Gastrocnemius medialis (tissue), 4 donors: Measurements from ENCODE around the gene PAIP2. TPM values are rescaled to one million over a fixed set of nuclear protein-coding genes. Genes with fewer than 3 reads are reported as not detected.

ENCODE experiments used
- ATAC-seq, 2 donors: fragments of 150-250 bp; one replicate each; pipeline ENCODE4 v1.9.1; 2016
- DNase-seq, 2 donors: peaks; one replicate each; pipeline ENCODE4 v3.0.0-alpha.2; 2019
- H3K27ac ChIP-seq, 4 donors: fragments of 200-600 bp; sonication (generic); 1 replicate in 1 of 4; 2 replicates in 3 of 4; pipeline ENCODE4 v1.5.1; 2016 to 2018; ENCODE audit warnings: mild to moderate bottlenecking in 2 of 4, moderate library complexity in 1 of 4
- H3K27me3 ChIP-seq, 3 donors: fragments of 200-600 bp; sonication (generic) in 2 of 3; 1 replicate in 1 of 3; 2 replicates in 2 of 3; pipeline versions ENCODE4 v1.5.1 to v1.6.0; 2016 to 2019; ENCODE audit warnings: mild to moderate bottlenecking in 1 of 3, moderate library complexity in 1 of 3
- H3K36me3 ChIP-seq, 2 donors: fragments of 200-600 bp; sonication (generic) in 1 of 2; one replicate each; pipeline ENCODE4 v1.5.1; 2017 to 2018
- H3K4me1 ChIP-seq, 2 donors: fragments of 200-600 bp; sonication (generic) in 1 of 2; one replicate each; pipeline ENCODE4 v1.5.1; 2016 to 2017; ENCODE audit warnings: mild to moderate bottlenecking in 2 of 2
- H3K4me3 ChIP-seq, 4 donors: fragments of 200-600 bp; sonication (generic) in 3 of 4; 1 replicate in 1 of 4; 2 replicates in 3 of 4; pipeline ENCODE4 v1.5.1; 2016 to 2019; ENCODE audit warnings: mild to moderate bottlenecking in 2 of 4
- H3K9me3 ChIP-seq, 3 donors: fragments of 200-600 bp; sonication (generic) in 2 of 3; 1 replicate in 1 of 3; 2 replicates in 2 of 3; pipeline ENCODE4 v1.5.1; 2016 to 2019
- CTCF ChIP-seq, 5 experiments: fragments of 450-650 bp in 3 of 5; fragments of 200-600 bp in 2 of 5; sonication (generic) in 2 of 5; IDR thresholded peaks in 4 of 5; conservative IDR thresholded peaks in 1 of 5; 1 replicate in 4 of 5; 2 replicates in 1 of 5; pipeline ENCODE4 v1.5.1; 2016 to 2019; ENCODE audit warnings: antibody characterized with exemption in 5 of 5, mild to moderate bottlenecking in 3 of 5, moderate library complexity in 3 of 5
- POLR2A ChIP-seq, 2 donors: fragments of 450-650 bp; IDR thresholded peaks; one replicate each; pipeline ENCODE4 v1.6.1; 2017; ENCODE audit warnings: antibody characterized with exemption in 2 of 2, mild to moderate bottlenecking in 2 of 2, moderate library complexity in 2 of 2
- in situ Hi-C, 4 donors: fragments of 200-750 bp; cut with MboI; loops; one replicate each; pipeline versions ENCODE4 v1.15.0 to v1.8.0; 2017; ENCODE audit warnings: low sequenced_read_pairs in 4 of 4
- intact Hi-C: fragments of 100-400 bp; cut with DNase I; formaldehyde crosslinking; loops from one replicate; pipeline ENCODE4 v1.15.1; 2023; ENCODE audit warnings: low total_unique reads
- total RNA-seq, 4 donors: library from RNA; depleted of rRNA; stranded (reverse); fragments of >200 nt; gene quantifications; one replicate each; pipeline versions ENCODE4 v1.1.0 to v1.2.3, GENCODE V29; 2016

The PAIP2 gene
- total RNA-seq, 4 donors from 2014 or later: 111 to 148 (median 126) TPM

GRCh38 chr5:139371482-139372435 is 30.1 kb downstream of the PAIP2 start:
- H3K4me3 ChIP-seq: no peak overlapping the region
- peak overlapping the region; percentile 80 to 87 (median 86) for H3K27ac ChIP-seq
- ATAC-seq: no peak
- H3K9me3 ChIP-seq: no peaks in the 10 kb centered on the region
- TF ChIP-seq CTCF (IDR thresholded peaks at IDR 0.05 in 4 of 5, conservative IDR thresholded peaks at IDR 0.05 in 1 of 5): no peak
- no peak for TF ChIP-seq POLR2A (IDR thresholded peaks at IDR 0.05)
- peaks cover 0 to 28% of the 10 kb centered on the region in 2 donors for H3K36me3 ChIP-seq
- H3K27me3 ChIP-seq: no peaks in the 10 kb centered on the region
- no peak for DNase-seq
- in situ Hi-C loops (no loop called here), intact Hi-C loops (loop anchor here (2.0 kb wide), 1 partner anchor 29 kb away; no protein-coding TSS in a partner anchor)
- H3K4me1 ChIP-seq: peaks cover 26 to 39% of the 10 kb centered on the region in 2 donors

- in situ Hi-C loops: no loop called here
- peaks cover 0 to 19% of the 10 kb centered on the region in 2 donors for H3K36me3 ChIP-seq
- ATAC-seq (no peak), DNase-seq (no peak)
- no peaks in the 10 kb centered on the region for H3K27me3 ChIP-seq
- TF ChIP-seq POLR2A (IDR thresholded peaks at IDR 0.05) (no peak), CTCF (IDR thresholded peaks at IDR 0.05 in 4 of 5, conservative IDR thresholded peaks at IDR 0.05 in 1 of 5) (no peak)
- no peaks in the 10 kb centered on the region for H3K9me3 ChIP-seq
- intact Hi-C loops: loop anchor here (1.0 kb wide), 1 partner anchor 15 kb away; no protein-coding TSS in a partner anchor
- H3K4me1 ChIP-seq: peaks cover 14 to 25% of the 10 kb centered on the region in 2 donors
- H3K27ac ChIP-seq: peak overlapping the region in 3 of 4 donors; percentile 80 to 87 (median 86)
- H3K4me3 ChIP-seq: no peak overlapping the region
Measured at GRCh38 chr5:139374909-139375308, 33.3 kb downstream of the PAIP2 start.

GRCh38 chr5:139376364-139376763 is 34.7 kb downstream of the PAIP2 start:
- TF ChIP-seq POLR2A (IDR thresholded peaks at IDR 0.05) (no peak), CTCF (IDR thresholded peaks at IDR 0.05 in 4 of 5, conservative IDR thresholded peaks at IDR 0.05 in 1 of 5) (no peak)
- Histone ChIP-seq H3K36me3 (peaks cover 0 to 10% of the 10 kb centered on the region in 2 donors), H3K4me1 (peaks cover 14 to 25% of the 10 kb centered on the region in 2 donors), H3K27ac (no peak overlapping the region), H3K4me3 (no peak overlapping the region), H3K9me3 (no peaks in the 10 kb centered on the region), H3K27me3 (no peaks in the 10 kb centered on the region)
- intact Hi-C loops (no loop called here), in situ Hi-C loops (no loop called here)
- no peak for ATAC-seq
- no peak for DNase-seq

- Histone ChIP-seq H3K27ac (no peak overlapping the region), H3K4me1 (peaks cover 14 to 22% of the 10 kb centered on the region in 2 donors), H3K4me3 (no peak overlapping the region), H3K36me3 (peaks cover 0 to 1% of the 10 kb centered on the region in 2 donors), H3K27me3 (no peaks in the 10 kb centered on the region), H3K9me3 (no peaks in the 10 kb centered on the region)
- DNase-seq (no peak), ATAC-seq (no peak)
- in situ Hi-C loops (no loop called here), intact Hi-C loops (no loop called here)
- TF ChIP-seq CTCF (IDR thresholded peaks at IDR 0.05 in 4 of 5, conservative IDR thresholded peaks at IDR 0.05 in 1 of 5) (no peak), POLR2A (IDR thresholded peaks at IDR 0.05) (no peak)
Measured at GRCh38 chr5:139377226-139377625, 35.6 kb downstream of the PAIP2 start.
